Vagina (tissue), 2 donors: ENCODE results near the gene CHN2.

Source experiments
- CTCF ChIP-seq, 3 experiments: fragments of 450-650 bp in 2 of 3; fragments of 200-600 bp in 1 of 3; sonication (generic) in 1 of 3; IDR thresholded peaks; one replicate each; pipeline ENCODE4 v1.5.1; 2017 to 2019; ENCODE audit warnings: antibody characterized with exemption in 3 of 3, mild to moderate bottlenecking in 2 of 3, moderate library complexity in 2 of 3
- POLR2A ChIP-seq, 2 donors: fragments of 450-650 bp; IDR thresholded peaks; one replicate each; pipeline ENCODE4 v1.6.1; 2017; ENCODE audit warnings: antibody characterized with exemption in 2 of 2, mild to moderate bottlenecking in 2 of 2, moderate library complexity in 2 of 2
- POLR2AphosphoS5 ChIP-seq, 2 donors: sonication (generic); formaldehyde crosslinking; IDR thresholded peaks; one replicate each; pipeline ENCODE4 v1.9.0; 2017; ENCODE audit warnings: antibody characterized with exemption in 2 of 2, mild to moderate bottlenecking in 2 of 2, low read depth in 1 of 2; ENCODE audit not compliant: insufficient read depth in 1 of 2

GRCh38 chr7:29207162-29207801 lies 12.7 kb downstream of the CHN2 start:
- TF ChIP-seq POLR2A (IDR thresholded peaks at IDR 0.05) (no peak), CTCF (IDR thresholded peaks at IDR 0.05) (no peak), POLR2AphosphoS5 (IDR thresholded peaks at IDR 0.05; ENCODE audit: insufficient read depth in 1 of 2, low read depth in 1 of 2) (no peak)
